Caco-2 (cell line): ENCODE measurements around the gene RHBG. TPM values are rescaled to one million over a fixed set of nuclear protein-coding genes. Genes with fewer than 3 reads are reported as not detected.
A peak's percentile ranks its signal among the peaks of the same experiment; 100 is the strongest.

Source experiments
- BruUV-seq: library from RNA; stranded (reverse); fragments of 400-500 nt; replicated peaks from 2 replicates; lab custom pipeline; 2021; lab: Mats Ljungman, UMichigan
- CTCF ChIA-PET: fragments of 300-600 bp; sonication (Branson Sonifier 250); formaldehyde crosslinking; loops from one replicate; lab custom pipeline; 2022; ENCODE audit warnings: antibody characterized with exemption; lab: Charles Lee
- POLR2A ChIA-PET: fragments of 300-600 bp; sonication (Branson Sonifier 250); formaldehyde crosslinking; loops from one replicate; lab custom pipeline; 2022; ENCODE audit warnings: antibody characterized with exemption; lab: Charles Lee
- DNase-seq, 2 experiments: peaks; one replicate each; pipeline versions ENCODE4 v3.0.0 to v3.0.0-alpha.2; 2020 to 2022
- H3K27me3 ChIP-seq: replicated peaks from 2 replicates; pipeline ENCODE4 v1.6.0; 2011; ENCODE audit warnings: low read length; ENCODE audit not compliant: control insufficient read depth, insufficient read depth
- H3K36me3 ChIP-seq: 2 replicates; pipeline ENCODE4 v1.5.1; 2011; ENCODE audit warnings: low read length; ENCODE audit not compliant: control insufficient read depth, insufficient read depth
- H3K4me1 ChIP-seq: fragments of 250-450 bp; sonication (Bioruptor Pico); 2 replicates; pipeline ENCODE4 v1.5.1; 2020; ENCODE audit warnings: mild to moderate bottlenecking
- H3K4me3 ChIP-seq: 2 replicates; pipeline ENCODE4 v1.5.1; 2011; ENCODE audit warnings: low read depth, mild to moderate bottlenecking, control low read depth, low read length
- H3K9me3 ChIP-seq: fragments of 250-450 bp; sonication (Bioruptor Pico); 2 replicates; pipeline ENCODE4 v1.5.1; 2020; ENCODE audit warnings: mild to moderate bottlenecking, moderate library complexity
- H3K27ac Mint-ChIP-seq: one replicate; pipeline ENCODE4 v1.8.0; 2022; ENCODE audit warnings: mixed read lengths; ENCODE audit not compliant: unreplicated experiment
- H3K27me3 Mint-ChIP-seq: one replicate; pipeline ENCODE4 v1.8.0; 2022; ENCODE audit warnings: mixed read lengths; ENCODE audit not compliant: insufficient read depth, unreplicated experiment
- H3K36me3 Mint-ChIP-seq: one replicate; pipeline ENCODE4 v1.8.0; 2022; ENCODE audit warnings: mild to moderate bottlenecking, mixed read lengths; ENCODE audit not compliant: insufficient read depth, unreplicated experiment
- H3K4me1 Mint-ChIP-seq: one replicate; pipeline ENCODE4 v1.8.0; 2022; ENCODE audit warnings: low read depth, mixed read lengths; ENCODE audit not compliant: unreplicated experiment
- H3K4me3 Mint-ChIP-seq: one replicate; pipeline ENCODE4 v1.8.0; 2022; ENCODE audit warnings: mild to moderate bottlenecking, moderate library complexity, mixed read lengths; ENCODE audit not compliant: unreplicated experiment
- H3K9me3 Mint-ChIP-seq: one replicate; pipeline ENCODE4 v1.8.0; 2022; ENCODE audit warnings: mixed read lengths; ENCODE audit not compliant: unreplicated experiment
- CTCF ChIP-seq, 2 experiments: fragments of 200-600 bp in 1 of 2; IDR thresholded peaks; 1 replicate in 1 of 2; 2 replicates in 1 of 2; pipeline versions ENCODE4 v1.5.1 to v1.8.0; 2011 to 2022; ENCODE audit warnings: antibody characterized with exemption in 1 of 2, control low read depth in 1 of 2, inconsistent platforms in 1 of 2, low read depth in 1 of 2, low read length in 1 of 2, mild to moderate bottlenecking in 1 of 2, moderate library complexity in 1 of 2; ENCODE audit not compliant: insufficient read depth in 1 of 2, severe bottlenecking in 1 of 2, unreplicated experiment in 1 of 2
- intact Hi-C: fragments of 100-400 bp; cut with micrococcal nuclease; formaldehyde crosslinking; loops from one replicate; pipeline ENCODE4 v1.10.0; 2022; ENCODE audit not compliant: unreplicated experiment
- total RNA-seq: library from RNA; stranded (reverse); gene quantifications from 2 replicates; pipeline ENCODE4 v1.2.3, GENCODE V29; 2022

RHBG gene
- total RNA-seq, 1 experiment from 2014 or later = 6.5 TPM

- intact Hi-C loops = no loop called here
- ChIA-PET POLR2A (interaction anchor here (0.8 kb wide), 1 partner anchor 124 kb away, joined by 3 read pairs; the partner anchor contains the start of gene PMF1), CTCF (interaction anchor here (1.8 kb wide), 1 partner anchor 110 kb away, joined by 7 read pairs; no protein-coding TSS in a partner anchor)
- Mint-ChIP-seq H3K4me1 (no peaks in the 10 kb centered on the region), H3K36me3 (peaks cover 75% of the 10 kb centered on the region), H3K27ac (peak overlapping the region; percentile 75), H3K4me3 (peak overlapping the region; percentile 97), H3K9me3 (no peaks in the 10 kb centered on the region), H3K27me3 (no peaks in the 10 kb centered on the region)
- Histone ChIP-seq H3K4me3 (peak overlapping the region; percentile 90), H3K36me3 (peaks cover 2% of the 10 kb centered on the region; the same call in 1 of the 2 replicates), H3K27me3 (no peaks in the 10 kb centered on the region), H3K4me1 (no peaks in the 10 kb centered on the region), H3K9me3 (no peaks in the 10 kb centered on the region)
- no peak for DNase-seq
- TF ChIP-seq CTCF (IDR thresholded peaks at IDR 0.05; ENCODE audit: insufficient read depth in 1 of 2, low read depth in 1 of 2, low read length in 1 of 2, severe bottlenecking in 1 of 2, unreplicated experiment in 1 of 2) = no peak
- BruUV-seq = no TSS peak
These were observed 32.8 kb upstream of the RHBG start for GRCh38 chr1:156336242-156336641.

GRCh38 chr1:156337052-156337887, 31.7 kb upstream of the RHBG start:
- CTCF ChIA-PET = interaction anchor here (0.7 to 1.8 kb wide), 3 partner anchors 109 to 257 kb away, joined by 3 to 7 read pairs (median 3); no protein-coding TSS in a partner anchor
- H3K36me3 Mint-ChIP-seq = peaks cover 65% of the 10 kb centered on the region
- Histone ChIP-seq H3K9me3 (no peaks in the 10 kb centered on the region), H3K27me3 (no peaks in the 10 kb centered on the region), H3K4me1 (no peaks in the 10 kb centered on the region), H3K36me3 (peaks cover 2% of the 10 kb centered on the region; the same call in 1 of the 2 replicates), H3K4me3 (peak overlapping the region; percentile 90)
- H3K27me3 Mint-ChIP-seq = no peaks in the 10 kb centered on the region
- POLR2A ChIA-PET = interaction anchor here (0.6 to 1.0 kb wide), 4 partner anchors 55 to 224 kb away, joined by 3 to 6 read pairs (median 3); partner anchors contain the start of genes PMF1 and SMG5
- H3K4me3 Mint-ChIP-seq = peak overlapping the region; percentile 97
- TSS peak; percentile 45 for BruUV-seq
- no peak for DNase-seq
- no peaks in the 10 kb centered on the region for H3K9me3 Mint-ChIP-seq
- no peak for TF ChIP-seq CTCF (IDR thresholded peaks at IDR 0.05; ENCODE audit: insufficient read depth in 1 of 2, low read depth in 1 of 2, low read length in 1 of 2, severe bottlenecking in 1 of 2, unreplicated experiment in 1 of 2)
- intact Hi-C loops = no loop called here
- H3K27ac Mint-ChIP-seq = peak overlapping the region; percentile 75
- no peaks in the 10 kb centered on the region for H3K4me1 Mint-ChIP-seq

GRCh38 chr1:156337888-156338179, 31.2 kb upstream of the RHBG start:
- CTCF ChIA-PET = interaction anchor here (0.6 to 1.8 kb wide), 4 partner anchors 108 to 1474 kb away, joined by 3 to 7 read pairs (median 3); no protein-coding TSS in a partner anchor
- Mint-ChIP-seq H3K27me3 (no peaks in the 10 kb centered on the region), H3K9me3 (no peaks in the 10 kb centered on the region), H3K4me3 (peak overlapping the region; percentile 97), H3K4me1 (no peaks in the 10 kb centered on the region), H3K27ac (peak overlapping the region; percentile 75), H3K36me3 (peaks cover 59% of the 10 kb centered on the region)
- no peaks in the 10 kb centered on the region for H3K27me3 ChIP-seq
- peaks cover 2% of the 10 kb centered on the region; the same call in 1 of the 2 replicates for H3K36me3 ChIP-seq
- H3K4me3 ChIP-seq = peak overlapping the region; percentile 90
- intact Hi-C loops = loop anchor here (1.0 kb wide), 2 partner anchors 19 to 56 kb away; partner anchors contain the start of gene SMG5
- no peaks in the 10 kb centered on the region for H3K9me3 ChIP-seq
- H3K4me1 ChIP-seq = no peaks in the 10 kb centered on the region
- no TSS peak for BruUV-seq
- POLR2A ChIA-PET = interaction anchor here (0.5 to 1.0 kb wide), 4 partner anchors 55 to 225 kb away, joined by 3 to 6 read pairs (median 3); partner anchors contain the start of gene SMG5
- no peak for TF ChIP-seq CTCF (IDR thresholded peaks at IDR 0.05; ENCODE audit: insufficient read depth in 1 of 2, low read depth in 1 of 2, low read length in 1 of 2, severe bottlenecking in 1 of 2, unreplicated experiment in 1 of 2)
- no peak for DNase-seq
